HUES64 (cell line): ENCODE results near the gene EIF5A.
"Not testable (repeated sequence)": the region's sequence is repeated elsewhere in the genome, so short reads cannot be mapped to it uniquely, and the experiment has no call there.

Source experiments
- H3K27ac ChIP-seq: 2 replicates; pipeline ENCODE4 v1.7.0; 2013; ENCODE audit warnings: low read depth, low read length, inconsistent platforms
- H3K27me3 ChIP-seq: 2 replicates; pipeline ENCODE4 v1.6.1; 2013; ENCODE audit warnings: mild to moderate bottlenecking, low read length; ENCODE audit not compliant: insufficient read depth
- H3K36me3 ChIP-seq: 2 replicates; pipeline ENCODE4 v1.6.1; 2013; ENCODE audit warnings: mild to moderate bottlenecking, low read length; ENCODE audit not compliant: insufficient read depth
- H3K4me1 ChIP-seq: 2 replicates; pipeline ENCODE4 v1.6.1; 2013; ENCODE audit warnings: mild to moderate bottlenecking, low read length, moderate library complexity; ENCODE audit not compliant: insufficient read depth
- H3K4me3 ChIP-seq: 2 replicates; pipeline ENCODE4 v1.5.1; 2013; ENCODE audit warnings: mild to moderate bottlenecking, low read length, moderate library complexity
- H3K9ac ChIP-seq: 2 replicates; pipeline ENCODE4 v1.6.1; 2013; ENCODE audit warnings: mild to moderate bottlenecking, low read depth, low read length
- H3K9me3 ChIP-seq: 2 replicates; pipeline ENCODE4 v1.6.1; 2013; ENCODE audit warnings: low read depth, low read length; ENCODE audit not compliant: insufficient read depth
- WGBS: fragments of 150-250, 120-280 bp; methylation state at CpG from one replicate; pipeline ENCODE4 v1.1.7; 2013; ENCODE audit warnings: missing lambda C conversion rate; 5-methylcytosine and 5-hydroxymethylcytosine counted together

EIF5A gene

GRCh38 chr17:7327056-7327455 is 19.6 kb downstream of the EIF5A start:
- no peak overlapping the region for H3K9ac ChIP-seq
- H3K9me3 ChIP-seq: no peaks in the 10 kb centered on the region
- H3K27ac ChIP-seq: no peak overlapping the region
- no peak overlapping the region for H3K4me3 ChIP-seq
- WGBS: 94% methylated on average over 7 of the region's 7 CpGs
- H3K36me3 ChIP-seq: peaks cover 46% of the 10 kb centered on the region
- no peaks in the 10 kb centered on the region for H3K27me3 ChIP-seq
- 0 out of 2 replicates have a peak, but pooled peaks cover 7% of the 10 kb centered on the region for H3K4me1 ChIP-seq

GRCh38 chr17:7327501-7327900 is 20.1 kb downstream of the EIF5A start:
- Histone ChIP-seq H3K27ac (no peak overlapping the region), H3K27me3 (no peaks in the 10 kb centered on the region), H3K9ac (no peak overlapping the region), H3K9me3 (no peaks in the 10 kb centered on the region), H3K4me1 (peaks cover 10% of the 10 kb centered on the region; the same call in 1 of the 2 replicates), H3K4me3 (0 out of 2 replicates have a peak overlapping the region, but pooled peaks have one; percentile 85), H3K36me3 (peaks cover 42% of the 10 kb centered on the region)
- 91% methylated on average over 16 of the region's 17 CpGs for WGBS

- H3K36me3 ChIP-seq: peaks cover 37% of the 10 kb centered on the region
- peak overlapping the region; percentile 85 for H3K4me3 ChIP-seq
- H3K9ac ChIP-seq: no peak overlapping the region
- H3K27me3 ChIP-seq: no peaks in the 10 kb centered on the region
- H3K4me1 ChIP-seq: peaks cover 10% of the 10 kb centered on the region; the same call in 1 of the 2 replicates
- 95% methylated on average over 1 of the region's 1 CpG for WGBS
- no peaks in the 10 kb centered on the region for H3K9me3 ChIP-seq
- no peak overlapping the region for H3K27ac ChIP-seq
Observed at GRCh38 chr17:7328009-7328408, 20.6 kb downstream of the EIF5A start.

GRCh38 chr17:7328840-7329373 is 21.5 kb downstream of the EIF5A start, which contains the start of gene NEURL4:
TSS of gene NEURL4 (minus strand) at chr17:7329335. CDS start at chr17:7329312, 23 bp downstream.
- H3K4me3 ChIP-seq: peak within 1 kb of the TSS; percentile 85
- peak within 1 kb of the TSS; percentile 79 for H3K9ac ChIP-seq
- H3K27me3 ChIP-seq: no peaks in the 10 kb centered on the region
- under 1% methylated on average over 49 of the region's 50 CpGs for WGBS
- no peaks in the 10 kb centered on the region for H3K9me3 ChIP-seq
- H3K36me3 ChIP-seq: peaks cover 28% of the 10 kb centered on the region
- peak within 1 kb of the TSS; percentile 94 for H3K27ac ChIP-seq
- peaks cover 10% of the 10 kb centered on the region; the same call in 1 of the 2 replicates for H3K4me1 ChIP-seq

- peaks cover 24% of the 10 kb centered on the region for H3K36me3 ChIP-seq
- peak overlapping the region; percentile 79 for H3K9ac ChIP-seq
- H3K27me3 ChIP-seq: no peaks in the 10 kb centered on the region
- H3K4me3 ChIP-seq: peak overlapping the region; percentile 85
- peaks cover 10% of the 10 kb centered on the region; the same call in 1 of the 2 replicates for H3K4me1 ChIP-seq
- WGBS: under 1% methylated on average over 43 of the region's 43 CpGs
- peak overlapping the region; percentile 94 for H3K27ac ChIP-seq
- no peaks in the 10 kb centered on the region for H3K9me3 ChIP-seq
Observed at GRCh38 chr17:7329374-7329996, 22.1 kb downstream of the EIF5A start.

- H3K4me3 ChIP-seq: peak overlapping the region; percentile 85
- H3K27me3 ChIP-seq: no peaks in the 10 kb centered on the region
- H3K27ac ChIP-seq: peak overlapping the region; percentile 94
- 3% methylated on average over 34 of the region's 34 CpGs for WGBS
- peaks cover 19% of the 10 kb centered on the region for H3K36me3 ChIP-seq
- peaks cover 10% of the 10 kb centered on the region; the same call in 1 of the 2 replicates for H3K4me1 ChIP-seq
- H3K9me3 ChIP-seq: no peaks in the 10 kb centered on the region
- H3K9ac ChIP-seq: peak overlapping the region; percentile 79
Observed at GRCh38 chr17:7329997-7330637, 22.7 kb downstream of the EIF5A start.

- Histone ChIP-seq H3K4me1 (peaks cover 10% of the 10 kb centered on the region; the same call in 1 of the 2 replicates), H3K27ac (peak overlapping the region; percentile 94), H3K36me3 (peaks cover 14% of the 10 kb centered on the region), H3K9me3 (no peaks in the 10 kb centered on the region), H3K9ac (peak overlapping the region; percentile 70), H3K4me3 (peak overlapping the region; percentile 85), H3K27me3 (no peaks in the 10 kb centered on the region)
- WGBS: 79% methylated on average over 13 of the region's 13 CpGs
Observed at GRCh38 chr17:7330638-7331015, 23.2 kb downstream of the EIF5A start.

- H3K36me3 ChIP-seq: no peaks in the 10 kb centered on the region
- no peak overlapping the region for H3K4me3 ChIP-seq
- H3K27me3 ChIP-seq: no peaks in the 10 kb centered on the region
- no peak overlapping the region for H3K9ac ChIP-seq
- H3K4me1 ChIP-seq: peaks cover 20% of the 10 kb centered on the region
- H3K27ac ChIP-seq: no peak overlapping the region
- 73% methylated on average over 7 of the region's 7 CpGs for WGBS
- H3K9me3 ChIP-seq: no peaks in the 10 kb centered on the region
Observed at GRCh38 chr17:7332111-7332510, 24.7 kb downstream of the EIF5A start.

GRCh38 chr17:7332600-7333069 is 25.2 kb downstream of the EIF5A start:
- H3K9ac ChIP-seq, H3K27me3 ChIP-seq, H3K9me3 ChIP-seq, H3K36me3 ChIP-seq, H3K4me3 ChIP-seq, H3K27ac ChIP-seq: not testable (repeated sequence)
- peaks cover 23% of the 10 kb centered on the region for H3K4me1 ChIP-seq
- WGBS: 79% methylated on average over 13 of the region's 14 CpGs

- Histone ChIP-seq H3K9ac (no peak overlapping the region), H3K9me3 (no peaks in the 10 kb centered on the region), H3K27ac (no peak overlapping the region), H3K4me3 (no peak overlapping the region), H3K27me3 (no peaks in the 10 kb centered on the region), H3K36me3 (no peaks in the 10 kb centered on the region), H3K4me1 (peaks cover 23% of the 10 kb centered on the region)
- 90% methylated on average over 3 of the region's 3 CpGs for WGBS
Observed at GRCh38 chr17:7334938-7335538, 27.6 kb downstream of the EIF5A start.

GRCh38 chr17:7335765-7336164 is 28.3 kb downstream of the EIF5A start:
- H3K4me1 ChIP-seq: peaks cover 18% of the 10 kb centered on the region
- not testable (repeated sequence) for H3K27ac ChIP-seq, H3K9ac ChIP-seq, H3K27me3 ChIP-seq, H3K9me3 ChIP-seq, H3K36me3 ChIP-seq, H3K4me3 ChIP-seq
- WGBS: 92% methylated on average over 13 of the region's 13 CpGs
